GM19438 (cell line): ENCODE measurements around the gene SALL4.
"Not testable (repeated sequence)": the region's sequence is repeated elsewhere in the genome, so short reads cannot be mapped to it uniquely, and the experiment has no call there.

Source experiments
- ATAC-seq: cut with Tn5 transposase; IDR thresholded peaks from one replicate; pipeline ENCODE4 v1.9.1; 2021; ENCODE audit warnings: low read depth; ENCODE audit not compliant: unreplicated experiment

The SALL4 gene

GRCh38 chr20:51767867-51768758, 34.2 kb downstream of the SALL4 start, which contains the start of gene ATP9A:
ATP9A (minus strand) TSS chr20:51768390; CDS start chr20:51768369, 21 bp downstream.
- ATAC-seq: no peak

DNA sequence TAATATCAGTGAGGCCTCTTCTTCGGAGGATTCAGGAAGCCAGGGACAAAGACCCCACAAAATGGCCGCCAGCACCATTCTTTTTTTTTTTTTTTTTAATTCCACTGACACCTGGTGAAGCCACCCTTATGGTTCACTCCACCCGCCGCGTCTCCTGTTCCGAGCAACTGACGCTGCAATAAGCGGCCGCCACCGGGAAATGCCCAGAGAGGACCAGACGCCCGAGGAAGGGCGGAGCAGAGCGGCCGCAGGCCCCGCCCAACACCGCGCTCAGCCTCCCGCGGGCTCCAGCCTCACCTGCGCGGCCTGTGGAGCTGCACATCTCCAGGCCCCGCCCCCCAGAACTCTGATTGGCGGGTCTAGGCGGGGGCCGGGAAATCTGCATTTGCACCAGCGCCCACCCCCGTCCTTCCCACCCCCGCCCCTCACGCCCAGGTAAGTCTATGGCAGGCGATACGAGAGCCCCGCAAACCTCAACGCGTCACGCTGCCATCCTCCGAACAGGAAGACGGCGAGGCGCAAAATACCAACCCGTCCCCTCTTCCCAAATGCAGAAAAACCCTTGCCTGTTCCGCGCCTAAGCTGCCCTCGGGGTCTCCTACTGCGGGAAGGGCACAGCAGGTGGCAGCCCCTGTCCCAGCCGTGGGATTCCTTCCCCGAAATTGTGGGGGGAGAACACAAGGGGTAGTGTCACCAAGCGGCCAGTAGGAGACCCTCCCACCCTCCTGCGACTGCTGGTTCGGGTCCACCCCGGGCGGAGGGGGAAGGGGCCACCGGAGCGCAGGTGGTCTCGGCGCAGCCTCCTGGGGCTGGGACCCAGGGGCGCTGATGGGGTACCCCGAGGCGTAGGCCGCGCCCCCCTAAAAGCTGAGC, 35.1 kb downstream of the SALL4 start:
- peak; percentile 68 for ATAC-seq

- ATAC-seq: not testable (repeated sequence)
Measured at GRCh38 chr20:51765381-51765780, 36.9 kb downstream of the SALL4 start.

DNA sequence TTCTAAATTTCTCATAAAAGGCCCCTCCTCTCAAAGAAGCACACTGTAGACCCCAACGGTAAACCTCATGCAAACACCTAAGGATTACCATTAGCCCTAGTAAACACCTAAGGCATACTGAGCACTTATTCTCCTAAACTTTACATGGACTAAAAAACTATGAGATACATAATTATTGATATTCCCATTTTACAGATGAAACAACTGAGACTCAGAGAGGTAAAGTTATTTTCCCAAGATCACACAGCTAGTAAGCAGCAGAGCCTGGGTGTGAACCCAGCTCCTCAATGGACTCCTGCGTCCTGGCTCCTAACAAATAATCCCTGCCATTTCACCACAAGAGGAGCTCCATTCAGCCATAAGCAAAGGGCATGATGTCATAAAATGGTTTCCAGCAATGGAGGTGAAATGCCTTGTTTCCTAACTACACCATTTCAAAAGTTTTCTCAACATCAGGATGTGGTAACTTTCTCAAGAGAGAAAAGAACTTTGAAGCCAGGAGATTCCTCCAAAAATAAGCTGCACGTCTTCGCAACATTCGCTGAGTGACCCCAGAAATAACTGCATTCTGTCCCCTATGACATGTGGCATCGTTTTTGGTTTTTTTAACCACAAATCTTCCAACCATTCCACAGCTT, 38.2 kb downstream of the SALL4 start:
- ATAC-seq: no peak

DNA sequence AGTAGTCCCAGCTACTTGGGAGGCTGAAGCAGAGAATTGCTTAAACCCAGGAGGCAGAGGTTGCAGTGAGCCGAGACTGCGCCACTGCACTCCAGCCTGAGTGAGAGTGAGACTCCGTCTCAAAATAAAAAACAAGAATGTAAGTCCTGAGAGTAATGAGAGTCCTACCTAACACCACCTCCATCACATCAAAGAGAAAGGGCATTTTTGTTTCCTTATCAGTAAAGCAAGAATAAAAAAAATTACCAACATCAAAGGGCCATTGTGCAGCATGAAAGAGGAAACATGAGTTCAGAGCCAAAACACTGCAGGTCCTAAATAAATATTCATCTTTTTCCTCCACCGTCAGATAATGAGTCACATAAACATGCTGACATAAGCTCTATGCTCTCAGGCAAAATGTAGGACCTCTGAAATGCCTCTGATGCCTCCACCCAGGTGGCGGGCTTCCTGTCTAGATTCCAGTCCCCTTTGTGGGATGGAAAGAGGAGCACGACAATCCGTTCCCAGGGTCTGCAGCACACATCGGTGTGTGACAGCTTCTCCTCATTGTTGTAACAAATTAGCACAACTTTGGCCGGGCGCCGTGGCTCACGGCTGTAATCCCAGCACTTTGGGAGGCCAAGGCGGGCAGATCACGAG, 41.3 kb downstream of the SALL4 start:
- no peak for ATAC-seq

- ATAC-seq: no peak
Measured at GRCh38 chr20:51759769-51760510, 42.4 kb downstream of the SALL4 start.

DNA sequence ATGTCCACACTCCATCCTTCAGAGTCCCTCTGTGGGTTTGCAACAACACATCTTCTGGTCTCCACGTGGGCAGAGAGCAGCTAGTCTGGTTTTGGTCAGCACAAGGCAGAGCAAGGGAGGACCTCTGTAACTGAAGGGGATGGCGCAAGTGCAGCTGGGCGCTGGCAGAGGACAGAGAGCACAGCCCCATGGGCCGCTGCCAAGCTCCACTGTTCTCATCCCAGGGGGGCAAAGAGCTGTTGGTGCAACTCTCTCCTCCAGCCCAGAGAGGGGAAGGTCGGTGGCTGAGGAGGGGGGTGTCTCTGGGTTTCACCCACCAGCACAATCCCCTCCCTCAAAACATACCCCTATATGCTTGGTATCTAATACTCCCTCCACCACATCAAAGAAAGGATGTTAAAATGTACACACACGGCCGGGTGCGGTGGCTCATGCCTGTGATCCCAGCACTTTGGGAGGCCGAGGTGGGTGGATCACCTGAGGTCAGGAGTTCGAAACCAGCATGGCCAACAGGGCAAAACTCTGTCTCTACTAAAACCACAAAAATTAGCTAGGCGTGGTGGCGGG, 43.3 kb downstream of the SALL4 start:
- no peak for ATAC-seq

DNA sequence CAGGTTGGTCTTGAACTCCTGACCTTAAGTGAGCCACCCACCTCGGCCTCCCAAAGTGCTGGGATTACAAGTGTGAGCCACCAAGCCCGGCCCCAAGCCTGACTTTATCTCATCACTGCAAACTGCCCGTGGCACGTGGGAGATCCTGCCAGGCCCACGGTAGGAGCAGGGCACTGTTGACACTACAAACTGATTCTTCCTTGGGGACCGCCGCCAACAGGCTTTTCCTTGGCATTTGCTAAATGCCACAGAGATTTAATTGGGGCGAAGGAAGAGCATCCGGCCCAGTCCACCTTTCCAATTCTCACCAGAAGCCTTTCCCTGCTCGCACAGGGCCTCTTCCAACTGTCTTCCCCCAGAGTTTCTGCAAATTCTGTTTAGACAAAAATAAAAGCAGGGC, 45.1 kb downstream of the SALL4 start:
- ATAC-seq: no peak

GRCh38 chr20:51756653-51757052, 45.7 kb downstream of the SALL4 start:
- ATAC-seq: no peak

DNA sequence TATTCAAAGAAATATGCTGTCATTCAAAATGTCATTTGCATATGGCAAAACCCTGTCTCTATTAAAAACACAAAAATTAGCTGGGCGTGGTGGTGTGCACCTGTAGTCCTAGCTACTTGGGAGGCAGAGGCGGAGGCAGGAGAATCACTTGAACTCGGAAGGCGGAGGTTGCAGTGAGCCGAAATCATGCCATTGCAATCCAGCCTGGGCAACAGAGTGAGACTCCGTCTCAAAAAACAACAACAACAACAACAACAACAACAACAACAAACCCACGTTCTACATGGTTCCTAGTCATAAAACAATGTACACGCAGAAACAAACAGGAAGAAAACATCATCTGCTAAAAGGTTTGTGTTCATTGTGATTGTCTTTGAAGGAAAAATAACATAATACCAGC, 49.1 kb downstream of the SALL4 start:
- not testable (repeated sequence) for ATAC-seq

DNA sequence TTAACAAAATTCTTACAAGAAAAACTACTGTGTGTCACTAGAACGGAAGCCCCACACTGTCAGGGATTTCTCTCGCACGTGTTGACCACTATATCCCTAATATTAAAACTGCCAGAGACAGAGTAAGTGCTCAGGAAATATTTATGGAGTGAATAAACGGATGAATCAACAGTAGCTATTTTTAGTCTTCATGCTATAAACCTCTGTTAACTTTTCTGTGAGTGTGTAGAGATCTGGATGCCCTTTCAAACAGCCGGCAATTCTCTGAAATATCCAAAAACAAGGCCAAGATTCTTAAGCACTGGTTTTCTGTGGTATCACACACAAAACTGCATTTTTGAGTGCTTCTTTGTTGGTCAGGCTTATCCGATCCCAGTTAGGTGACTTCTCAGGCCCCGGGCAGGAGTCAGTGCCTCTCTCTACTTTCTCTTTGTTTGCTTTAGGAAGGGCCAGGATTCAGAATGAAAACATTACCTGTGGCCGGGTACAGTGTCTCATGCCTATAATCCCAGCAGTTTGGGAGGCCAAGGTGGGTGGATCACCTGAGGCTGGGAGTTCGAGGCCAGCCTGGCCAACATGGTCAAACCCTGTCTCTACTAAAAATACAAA, 49.9 kb downstream of the SALL4 start:
- ATAC-seq: no peak

GRCh38 chr20:51750770-51751388, 51.4 kb downstream of the SALL4 start:
- ATAC-seq: no peak

DNA sequence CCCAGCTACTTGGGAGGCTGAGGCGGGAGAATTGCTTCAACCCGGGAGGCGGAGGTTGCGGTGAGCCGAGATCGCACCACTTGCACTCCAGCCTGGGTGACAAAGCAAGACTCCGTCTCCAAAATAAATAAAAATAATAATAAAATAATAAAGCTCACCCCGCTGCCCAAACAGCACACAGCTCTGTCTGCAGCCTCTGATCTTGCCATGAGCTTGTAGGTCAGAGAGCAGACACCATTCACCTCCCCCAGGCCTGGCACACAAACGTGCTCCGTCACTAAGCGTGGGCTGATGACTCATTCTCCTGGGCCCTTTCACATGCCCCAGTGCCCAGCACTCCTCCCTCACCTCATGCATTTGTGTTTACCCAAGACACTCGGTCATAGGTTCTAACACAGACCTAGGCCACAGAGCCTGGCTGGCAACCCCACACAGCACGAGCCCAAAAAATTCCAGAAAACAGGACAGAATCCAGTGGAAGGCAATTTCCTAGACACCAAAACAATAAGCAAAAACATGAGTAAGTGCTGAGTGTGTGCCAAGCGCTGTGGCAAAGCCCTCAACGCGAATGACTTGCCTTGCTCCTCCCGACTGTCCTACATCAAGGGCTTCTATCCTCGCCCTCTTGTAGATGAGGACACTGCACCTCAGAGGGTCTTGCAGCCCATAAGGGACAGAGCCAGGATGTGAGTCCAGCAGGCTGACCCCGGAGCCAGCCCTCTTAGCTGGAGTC, 52.1 kb downstream of the SALL4 start:
- no peak for ATAC-seq

- ATAC-seq: no peak
Measured at GRCh38 chr20:51749674-51750036, 52.7 kb downstream of the SALL4 start.

- ATAC-seq: no peak
Measured at GRCh38 chr20:51747182-51747911, 55.0 kb downstream of the SALL4 start.

DNA sequence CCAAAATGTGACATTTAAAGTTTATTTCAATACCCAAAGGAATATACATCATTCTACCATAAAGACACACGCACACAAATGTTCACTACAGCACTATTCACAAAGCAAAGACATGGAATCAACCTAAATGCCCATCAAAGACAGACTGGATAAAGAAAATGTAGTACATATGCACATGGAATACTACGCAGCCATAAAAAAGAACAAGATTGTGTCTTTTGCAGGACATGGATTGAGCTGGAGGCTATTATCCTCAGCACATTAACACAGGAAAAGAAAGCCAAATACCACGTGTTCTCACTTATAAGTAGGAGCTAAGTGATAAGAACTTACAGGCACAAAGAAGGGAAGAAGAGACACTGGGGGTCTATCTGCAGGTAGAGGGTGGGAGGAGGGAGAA, 56.5 kb downstream of the SALL4 start:
- ATAC-seq: no peak

DNA sequence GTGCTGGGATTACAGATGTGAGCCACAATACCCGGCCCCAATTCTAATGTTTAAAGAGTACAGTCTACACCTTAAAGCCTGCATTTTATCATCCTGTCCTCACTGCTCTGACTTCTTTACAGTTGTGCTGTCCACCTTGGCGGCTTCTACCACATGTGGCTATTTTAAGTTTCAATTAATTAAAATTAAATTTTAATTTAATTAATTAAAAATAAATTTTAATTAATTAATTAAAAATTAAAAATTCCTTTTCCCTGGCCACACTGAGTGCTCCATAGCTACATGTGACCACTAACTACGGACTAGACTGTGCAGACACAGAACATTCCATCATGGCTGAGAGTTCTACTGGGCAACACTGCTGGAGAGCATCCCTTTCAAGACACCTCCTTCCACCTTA, 61.5 kb downstream of the SALL4 start:
- no peak for ATAC-seq
